ENCODE results near the gene FTL. TPM values are rescaled to one million over a fixed set of nuclear protein-coding genes. Genes with fewer than 3 reads are reported as not detected.
A peak's percentile ranks its signal among the peaks of the same experiment; 100 is the strongest.
"Not testable (repeated sequence)": the region's sequence is repeated elsewhere in the genome, so short reads cannot be mapped to it uniquely, and the experiment has no call there.

Gene FTL
- 1,000 to 10,000 TPM; 3,184 to 3,823 TPM for total RNA-seq
- over 10,000 TPM in 1 of 2 donors, 1,000 to 10,000 TPM in 1; 6,798 to 17,889 TPM for polyA plus RNA-seq
- long read RNA-seq, donor 1, transcript FTL-201 (4 exons, 878 nt) = major isoform, 4,497 of 4,589 reads
- long read RNA-seq, donor 1, partial matches to known transcripts = 36 of 4,589 reads
- long read RNA-seq, donor 1, other reads (novel, unspliced or antisense) = 56 of 4,589 reads
- long read RNA-seq, donor 2, transcript FTL-201 (4 exons, 878 nt) = major isoform, 1,748 of 1,778 reads
- long read RNA-seq, donor 2, partial matches to known transcripts = 22 of 1,778 reads
- long read RNA-seq, donor 2, other reads (novel, unspliced or antisense) = 8 of 1,778 reads

GRCh38 chr19:48965040-48965805, at the start of gene FTL:
Gene FTL, plus strand, starts transcription at chr19:48965309. Its CDS starts 199 bp downstream, at chr19:48965508.
- H3K4me1 ChIP-seq (ENCODE audit: control insufficient read depth in 1 of 2, insufficient read depth in 2 of 2, low read length in 2 of 2) = no peaks in the 10 kb centered on the region
- 0 to 1% methylated on average over 51 to 52 of the region's 52 CpGs for WGBS, 2 donors

GRCh38 chr19:48915757-48916156, 49.4 kb upstream of the FTL start:
- Histone ChIP-seq H3K36me3 (ENCODE audit: control insufficient read depth in 1 of 2, insufficient read depth in 2 of 2, low read length in 1 of 2) (peaks cover 6 to 10% of the 10 kb centered on the region in 2 donors), H3K4me3 (ENCODE audit: low read length in 2 of 2) (no peak overlapping the region), H3K27me3 (ENCODE audit: control insufficient read depth in 1 of 2, insufficient read depth in 2 of 2, low read length in 1 of 2) (no peaks in the 10 kb centered on the region), H3K9me3 (ENCODE audit: control insufficient read depth, low read length) (no peaks in the 10 kb centered on the region), H3K27ac (ENCODE audit: low read depth in 1 of 2, low read length in 2 of 2) (no peak overlapping the region), H3K4me1 (ENCODE audit: control insufficient read depth in 1 of 2, insufficient read depth in 2 of 2, low read length in 2 of 2) (no peaks in the 10 kb centered on the region)
- DNase-seq = no peak
- ATAC-seq (ENCODE audit: low FRiP score) = no peak
- intact Hi-C loops (cut with DNase I) = no loop called here
- WGBS, 2 donors = 82 to 85% methylated on average over 8 of the region's 8 CpGs

More at GRCh38 chr19:48965040-48965805, at the start of gene FTL:
- ATAC-seq (ENCODE audit: low FRiP score) (peak; percentile 94), DNase-seq (peak; percentile 99)
- H3K9me3 ChIP-seq (ENCODE audit: control insufficient read depth, low read length) = no peaks in the 10 kb centered on the region
- H3K4me3 ChIP-seq (ENCODE audit: low read length in 2 of 2) = peak within 1 kb of the TSS; percentile 56 to 78
- peaks cover 0 to 2% of the 10 kb centered on the region in 2 donors for H3K27me3 ChIP-seq (ENCODE audit: control insufficient read depth in 1 of 2, insufficient read depth in 2 of 2, low read length in 1 of 2)
- no peaks in the 10 kb centered on the region for H3K36me3 ChIP-seq (ENCODE audit: control insufficient read depth in 1 of 2, insufficient read depth in 2 of 2, low read length in 1 of 2)
- intact Hi-C loops (cut with DNase I) = loop anchor here (2.0 to 10.0 kb wide), 4 partner anchors 28 to 173 kb away; partner anchors contain the start of genes PPP1R15A (in 2 of the 2), GYS1 (in 1 of the 2) and RUVBL2 (in 1 of the 2)
- peak within 1 kb of the TSS; percentile 80 to 92 for H3K27ac ChIP-seq (ENCODE audit: low read depth in 1 of 2, low read length in 2 of 2)

- intact Hi-C loops (cut with DNase I) = no loop called here
- H3K36me3 ChIP-seq (ENCODE audit: control insufficient read depth in 1 of 2, insufficient read depth in 2 of 2, low read length in 1 of 2) = peaks cover 0 to 7% of the 10 kb centered on the region in 2 donors
- no peaks in the 10 kb centered on the region for H3K27me3 ChIP-seq (ENCODE audit: control insufficient read depth in 1 of 2, insufficient read depth in 2 of 2, low read length in 1 of 2)
- H3K4me1 ChIP-seq (ENCODE audit: control insufficient read depth in 1 of 2, insufficient read depth in 2 of 2, low read length in 2 of 2) = no peaks in the 10 kb centered on the region
- WGBS, 2 donors = 82 to 85% methylated on average over 6 of the region's 6 CpGs
- DNase-seq = no peak
- no peak overlapping the region for H3K4me3 ChIP-seq (ENCODE audit: low read length in 2 of 2)
- no peak for ATAC-seq (ENCODE audit: low FRiP score)
- H3K27ac ChIP-seq (ENCODE audit: low read depth in 1 of 2, low read length in 2 of 2) = no peak overlapping the region
- no peaks in the 10 kb centered on the region for H3K9me3 ChIP-seq (ENCODE audit: control insufficient read depth, low read length)
Observed at GRCh38 chr19:48918071-48918470, 47.0 kb upstream of the FTL start.

- Histone ChIP-seq H3K36me3 (ENCODE audit: control insufficient read depth in 1 of 2, insufficient read depth in 2 of 2, low read length in 1 of 2) (peaks cover 0 to 3% of the 10 kb centered on the region in 2 donors), H3K9me3 (ENCODE audit: control insufficient read depth, low read length) (no peaks in the 10 kb centered on the region), H3K27me3 (ENCODE audit: control insufficient read depth in 1 of 2, insufficient read depth in 2 of 2, low read length in 1 of 2) (no peaks in the 10 kb centered on the region), H3K27ac (ENCODE audit: low read depth in 1 of 2, low read length in 2 of 2) (no peak overlapping the region), H3K4me3 (ENCODE audit: low read length in 2 of 2) (no peak overlapping the region), H3K4me1 (ENCODE audit: control insufficient read depth in 1 of 2, insufficient read depth in 2 of 2, low read length in 2 of 2) (no peaks in the 10 kb centered on the region)
- DNase-seq = no peak
- WGBS, 2 donors = 82 to 86% methylated on average over 18 of the region's 18 CpGs
- intact Hi-C loops (cut with DNase I) = no loop called here
- no peak for ATAC-seq (ENCODE audit: low FRiP score)
Observed at GRCh38 chr19:48918801-48919247, 46.3 kb upstream of the FTL start.

- 93% methylated on average over 8 of the region's 8 CpGs for WGBS, 2 donors
- intact Hi-C loops (cut with DNase I); H3K4me1 ChIP-seq (ENCODE audit: control insufficient read depth in 1 of 2, insufficient read depth in 2 of 2, low read length in 2 of 2); H3K27me3 ChIP-seq (ENCODE audit: control insufficient read depth in 1 of 2, insufficient read depth in 2 of 2, low read length in 1 of 2); DNase-seq; H3K9me3 ChIP-seq (ENCODE audit: control insufficient read depth, low read length); ATAC-seq (ENCODE audit: low FRiP score); H3K36me3 ChIP-seq (ENCODE audit: control insufficient read depth in 1 of 2, insufficient read depth in 2 of 2, low read length in 1 of 2); H3K4me3 ChIP-seq (ENCODE audit: low read length in 2 of 2); H3K27ac ChIP-seq (ENCODE audit: low read depth in 1 of 2, low read length in 2 of 2): not testable (repeated sequence)
Observed at GRCh38 chr19:48919271-48919670, 45.8 kb upstream of the FTL start.

GRCh38 chr19:48920949-48921348, 44.2 kb upstream of the FTL start:
- intact Hi-C loops (cut with DNase I) = no loop called here
- ATAC-seq (ENCODE audit: low FRiP score) (no peak), DNase-seq (no peak)
- Histone ChIP-seq H3K4me3 (ENCODE audit: low read length in 2 of 2) (no peak overlapping the region), H3K27me3 (ENCODE audit: control insufficient read depth in 1 of 2, insufficient read depth in 2 of 2, low read length in 1 of 2) (no peaks in the 10 kb centered on the region), H3K36me3 (ENCODE audit: control insufficient read depth in 1 of 2, insufficient read depth in 2 of 2, low read length in 1 of 2) (no peaks in the 10 kb centered on the region), H3K27ac (ENCODE audit: low read depth in 1 of 2, low read length in 2 of 2) (no peak overlapping the region), H3K9me3 (ENCODE audit: control insufficient read depth, low read length) (no peaks in the 10 kb centered on the region), H3K4me1 (ENCODE audit: control insufficient read depth in 1 of 2, insufficient read depth in 2 of 2, low read length in 2 of 2) (no peaks in the 10 kb centered on the region)
- 81 to 86% methylated on average over 10 of the region's 10 CpGs for WGBS, 2 donors

GRCh38 chr19:48921721-48922500, 43.2 kb upstream of the FTL start:
- H3K27ac ChIP-seq (ENCODE audit: low read depth in 1 of 2, low read length in 2 of 2) = no peak overlapping the region
- H3K27me3 ChIP-seq (ENCODE audit: control insufficient read depth in 1 of 2, insufficient read depth in 2 of 2, low read length in 1 of 2) = no peaks in the 10 kb centered on the region
- H3K9me3 ChIP-seq (ENCODE audit: control insufficient read depth, low read length) = no peaks in the 10 kb centered on the region
- WGBS, 2 donors = 87 to 94% methylated on average over 10 to 12 of the region's 12 CpGs
- H3K4me3 ChIP-seq (ENCODE audit: low read length in 2 of 2) = no peak overlapping the region
- DNase-seq (no peak), ATAC-seq (ENCODE audit: low FRiP score) (no peak)
- H3K36me3 ChIP-seq (ENCODE audit: control insufficient read depth in 1 of 2, insufficient read depth in 2 of 2, low read length in 1 of 2) = no peaks in the 10 kb centered on the region
- intact Hi-C loops (cut with DNase I) = no loop called here
- H3K4me1 ChIP-seq (ENCODE audit: control insufficient read depth in 1 of 2, insufficient read depth in 2 of 2, low read length in 2 of 2) = no peaks in the 10 kb centered on the region

Measured in aorta (tissue), 5 donors.